ENCODE results near the gene PDZD2. TPM values are rescaled to one million over a fixed set of nuclear protein-coding genes. Genes with fewer than 3 reads are reported as not detected.

Gene PDZD2
- total and polyA plus RNA-seq, 2 donors (not counting 3 experiments of a cell fraction or from before 2014, with no cell fraction given) = 0.66 to 6.9 TPM

DNA sequence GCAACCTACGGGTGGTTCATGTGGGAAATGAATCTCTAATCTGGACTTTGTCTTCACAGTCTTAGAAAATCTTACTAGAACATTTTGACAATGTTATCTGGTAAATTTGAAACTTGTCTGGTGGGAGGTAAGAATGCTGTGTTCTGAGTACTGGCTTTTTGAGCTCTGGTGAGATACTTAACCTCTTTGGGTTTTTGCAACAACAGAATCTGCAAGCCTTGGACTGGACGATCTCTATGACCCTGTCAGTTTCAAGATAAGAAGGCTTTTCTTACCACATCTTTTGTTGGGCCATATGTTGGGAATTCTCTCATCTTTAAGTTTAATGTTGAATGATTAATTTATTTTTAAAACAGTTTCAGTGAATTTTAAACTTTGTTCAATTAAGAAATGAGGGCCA, 422.3 kb downstream of the PDZD2 start:
- H3K9ac ChIP-seq (replicated peaks; ENCODE audit: extremely low read depth, insufficient read depth, low read length) = no peak overlapping the region
- TF ChIP-seq, protein P1, sequence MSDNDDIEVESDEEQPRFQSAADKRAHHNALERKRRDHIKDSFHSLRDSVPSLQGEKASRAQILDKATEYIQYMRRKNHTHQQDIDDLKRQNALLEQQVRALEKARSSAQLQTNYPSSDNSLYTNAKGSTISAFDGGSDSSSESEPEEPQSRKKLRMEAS (IDR thresholded peaks at IDR 0.05; ENCODE audit: insufficient read depth, insufficient read length) = no peak
- no peak for TF ChIP-seq EZH2 (IDR thresholded peaks at IDR 0.05; ENCODE audit: borderline replicate concordance, low read depth, low read length, severe bottlenecking)
- TF ChIP-seq MYC (IDR thresholded peaks at IDR 0.05; ENCODE audit: low read depth, low read length) = no peak
- TF ChIP-seq, protein P2, sequence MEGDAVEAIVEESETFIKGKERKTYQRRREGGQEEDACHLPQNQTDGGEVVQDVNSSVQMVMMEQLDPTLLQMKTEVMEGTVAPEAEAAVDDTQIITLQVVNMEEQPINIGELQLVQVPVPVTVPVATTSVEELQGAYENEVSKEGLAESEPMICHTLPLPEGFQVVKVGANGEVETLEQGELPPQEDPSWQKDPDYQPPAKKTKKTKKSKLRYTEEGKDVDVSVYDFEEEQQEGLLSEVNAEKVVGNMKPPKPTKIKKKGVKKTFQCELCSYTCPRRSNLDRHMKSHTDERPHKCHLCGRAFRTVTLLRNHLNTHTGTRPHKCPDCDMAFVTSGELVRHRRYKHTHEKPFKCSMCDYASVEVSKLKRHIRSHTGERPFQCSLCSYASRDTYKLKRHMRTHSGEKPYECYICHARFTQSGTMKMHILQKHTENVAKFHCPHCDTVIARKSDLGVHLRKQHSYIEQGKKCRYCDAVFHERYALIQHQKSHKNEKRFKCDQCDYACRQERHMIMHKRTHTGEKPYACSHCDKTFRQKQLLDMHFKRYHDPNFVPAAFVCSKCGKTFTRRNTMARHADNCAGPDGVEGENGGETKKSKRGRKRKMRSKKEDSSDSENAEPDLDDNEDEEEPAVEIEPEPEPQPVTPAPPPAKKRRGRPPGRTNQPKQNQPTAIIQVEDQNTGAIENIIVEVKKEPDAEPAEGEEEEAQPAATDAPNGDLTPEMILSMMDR (IDR thresholded peaks at IDR 0.05; ENCODE audit: extremely low read depth in 1 of 2, insufficient read depth in 1 of 2, low read depth in 1 of 2, low read length in 2 of 2) = no peak
- TF ChIP-seq GATA2 (IDR thresholded peaks at IDR 0.05; ENCODE audit: insufficient read depth, insufficient read length, low read depth, low read length) = no peak
- no peak for TF ChIP-seq POLR2A (IDR thresholded peaks at IDR 0.05; ENCODE audit: low read depth, low read length)
- TF ChIP-seq FOS (IDR thresholded peaks at IDR 0.05; ENCODE audit: borderline replicate concordance, insufficient read depth, low read length) = no peak
- TF ChIP-seq JUN (IDR thresholded peaks at IDR 0.05; ENCODE audit: borderline replicate concordance, insufficient read depth, insufficient read length, low read depth) = no peak
- TF ChIP-seq POLR2AphosphoS5 (IDR thresholded peaks at IDR 0.05; ENCODE audit: insufficient read depth, low read depth, low read length) = no peak
- no peak overlapping the region for H2AFZ ChIP-seq (ENCODE audit: low read depth, low read length)
- BruUV-seq (replicated peaks) = no TSS peak
- H3K79me2 ChIP-seq (ENCODE audit: control insufficient read depth, insufficient read depth, low read length) = no peaks in the 10 kb centered on the region
- H3K27me3 ChIP-seq (ENCODE audit: control insufficient read depth in 2 of 2, insufficient read depth in 2 of 2, low read length in 2 of 2) = no peaks in the 10 kb centered on the region
- H3K36me3 ChIP-seq (ENCODE audit: control insufficient read depth in 2 of 2, extremely low read depth in 1 of 2, insufficient read depth in 2 of 2, low read length in 2 of 2) = no peaks in the 10 kb centered on the region
- no peak overlapping the region for H3K4me3 ChIP-seq (replicated peaks in 1 of 3; ENCODE audit: insufficient read depth in 1 of 3, low read depth in 1 of 3, low read length in 3 of 3)
- intact Hi-C loops (cut with micrococcal nuclease) = no loop called here
- H3K9me1 ChIP-seq (replicated peaks; ENCODE audit: control insufficient read depth, extremely low read depth, insufficient read depth, low read length) = no peaks in the 10 kb centered on the region
- ChIA-PET CTCF (interaction anchor here (0.6 to 3.6 kb wide), 3 partner anchors 13 to 23 kb away, joined by 4 to 11 read pairs (median 10); no protein-coding TSS in a partner anchor), POLR2A (no interaction called here)
- no peaks in the 10 kb centered on the region for H3K9me3 ChIP-seq (replicated peaks; ENCODE audit: control insufficient read depth, insufficient read depth, low read length)
- no peak overlapping the region for H3K27ac ChIP-seq (ENCODE audit: insufficient read depth, low read depth, low read length)
- H4K20me1 ChIP-seq (replicated peaks; ENCODE audit: control insufficient read depth, extremely low read depth, insufficient read depth, low read length) = no peaks in the 10 kb centered on the region
- dilution Hi-C loops (cut with MboI; ENCODE audit: extremely low pct_ligation_motif_present, low sequenced_read_pairs) = no loop called here
- FAIRE-seq (no peak), DNase-seq (ENCODE audit: low read depth, low spot score) (no peak)
- H3K4me1 ChIP-seq (ENCODE audit: control insufficient read depth, extremely low read depth, insufficient read depth, low read length) = no peaks in the 10 kb centered on the region
- H3K4me2 ChIP-seq (ENCODE audit: insufficient read depth, low read length) = no peak overlapping the region

All from endothelial cell of umbilical vein (primary cell).